Bone marrow (tissue), 2 donors: Measurements from ENCODE around the gene GPRC5D.

Experiments
- DNase-seq, 2 donors: peaks; one replicate each; lab custom pipeline; 2025; lab: John Stamatoyannopoulos, UW

Gene GPRC5D

GRCh38 chr12:12936983-12937491, 14.9 kb downstream of the GPRC5D start:
- no peak for DNase-seq

DNA sequence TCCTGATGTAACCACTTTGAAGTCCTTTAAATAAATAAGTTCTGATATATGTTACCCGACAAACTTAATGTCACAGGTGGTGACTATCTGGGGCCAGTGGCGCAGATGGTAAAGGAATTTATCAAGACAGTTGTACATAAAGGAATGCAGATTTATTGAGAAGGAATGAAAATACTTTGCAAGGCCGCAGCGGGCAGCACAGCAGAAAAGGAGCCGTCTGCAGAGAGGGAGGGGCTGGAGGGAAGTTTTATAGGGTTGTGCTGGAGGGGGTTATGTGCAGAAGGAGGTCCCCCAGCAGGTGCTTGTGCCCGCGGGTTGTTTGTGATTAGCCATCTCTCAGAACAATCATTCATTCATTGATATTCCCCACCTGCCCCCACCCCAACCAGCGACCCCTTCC, 17.4 kb downstream of the GPRC5D start:
- no peak for DNase-seq

DNA sequence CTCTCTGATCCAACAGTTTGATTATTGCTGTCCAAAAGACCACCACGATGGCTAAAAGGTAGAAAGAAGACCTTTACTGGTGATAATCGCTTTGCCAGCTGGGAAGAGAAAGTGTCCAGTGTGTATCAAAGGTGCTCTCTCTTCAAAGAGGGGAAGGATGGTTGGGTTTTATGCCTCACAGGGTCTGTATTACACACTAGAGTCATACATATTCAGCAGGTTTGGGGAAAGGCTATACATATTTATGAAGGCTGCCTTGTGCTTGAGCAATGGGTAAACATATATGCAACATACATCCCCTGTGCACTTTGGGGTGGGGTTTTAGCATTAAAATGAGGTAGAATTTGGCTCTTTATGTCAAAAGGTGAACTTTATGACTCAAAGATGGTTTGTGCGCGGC, 18.2 kb downstream of the GPRC5D start:
- no peak for DNase-seq

DNA sequence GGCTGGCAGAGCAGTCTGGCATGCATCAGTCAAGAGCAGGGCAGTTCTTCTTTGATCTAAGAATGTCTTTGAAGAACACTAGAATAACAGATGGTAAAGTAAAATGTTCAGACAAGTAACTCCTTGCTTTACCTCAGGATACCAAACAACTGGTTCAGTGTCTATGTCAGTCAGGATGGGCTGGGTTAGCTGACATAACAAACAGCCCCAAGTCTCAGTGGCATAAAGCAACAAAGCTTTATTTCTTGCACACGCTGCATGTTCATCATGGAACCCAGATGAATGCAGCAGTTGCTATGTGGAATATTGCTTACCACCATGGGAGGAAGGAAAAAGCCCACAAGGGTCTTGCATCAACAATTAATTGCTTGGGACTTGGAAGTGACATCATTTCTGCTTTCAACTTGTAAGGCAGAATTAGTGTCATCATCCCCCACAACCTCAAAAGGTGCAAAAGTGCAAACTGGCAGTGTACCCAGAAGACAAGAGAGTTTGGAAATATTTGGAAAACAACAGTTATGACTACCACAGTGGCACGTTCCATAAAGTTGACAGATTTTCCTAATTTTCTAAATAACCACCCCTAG, 21.2 kb downstream of the GPRC5D start:
- no peak for DNase-seq

DNA sequence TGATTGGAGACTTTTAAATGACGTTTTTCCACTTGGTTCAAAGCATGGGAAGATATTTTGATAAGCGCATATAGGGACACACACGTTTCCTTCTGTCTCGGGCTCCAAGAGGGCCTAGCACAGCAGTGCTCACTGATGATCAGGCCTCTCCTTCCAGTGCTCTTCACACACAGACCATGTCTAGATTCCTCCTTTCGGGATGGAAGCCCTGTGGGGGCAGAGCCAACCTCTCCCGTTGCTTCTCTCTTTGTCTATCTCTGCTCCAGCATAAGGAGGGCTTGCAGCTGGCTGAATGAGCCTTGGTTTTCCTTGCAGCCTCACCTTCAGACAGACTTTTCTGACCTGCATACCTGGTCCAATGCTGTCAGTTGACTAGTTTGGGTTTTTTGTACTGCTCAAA, 22.3 kb downstream of the GPRC5D start:
- no peak for DNase-seq

GRCh38 chr12:12927211-12928079, 24.5 kb downstream of the GPRC5D start:
- DNase-seq: no peak

DNA sequence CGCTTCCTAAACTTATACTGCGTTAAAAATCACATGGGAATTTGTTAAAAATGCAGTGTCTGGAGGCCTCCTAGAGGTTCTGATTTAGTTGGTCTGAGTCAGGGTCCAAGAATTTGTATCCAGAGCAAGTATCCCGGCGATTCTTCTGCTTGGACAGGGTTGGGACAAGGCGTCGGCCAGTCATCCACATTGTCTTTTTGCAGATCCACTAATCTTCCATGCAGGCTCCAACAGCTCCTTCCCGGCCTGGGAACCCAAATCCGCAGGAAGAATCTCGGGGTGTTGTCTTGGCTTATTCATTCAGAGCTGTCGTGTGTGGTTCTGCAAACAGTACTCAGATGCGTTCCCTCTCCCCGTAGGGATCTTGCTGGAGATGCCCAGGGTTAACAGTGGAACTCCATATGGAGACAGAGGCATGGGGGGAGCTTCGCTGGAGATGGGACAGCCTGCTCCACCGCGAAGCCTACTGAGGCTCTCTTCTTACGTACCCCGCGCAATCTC, 25.3 kb downstream of the GPRC5D start:
- no peak for DNase-seq

DNA sequence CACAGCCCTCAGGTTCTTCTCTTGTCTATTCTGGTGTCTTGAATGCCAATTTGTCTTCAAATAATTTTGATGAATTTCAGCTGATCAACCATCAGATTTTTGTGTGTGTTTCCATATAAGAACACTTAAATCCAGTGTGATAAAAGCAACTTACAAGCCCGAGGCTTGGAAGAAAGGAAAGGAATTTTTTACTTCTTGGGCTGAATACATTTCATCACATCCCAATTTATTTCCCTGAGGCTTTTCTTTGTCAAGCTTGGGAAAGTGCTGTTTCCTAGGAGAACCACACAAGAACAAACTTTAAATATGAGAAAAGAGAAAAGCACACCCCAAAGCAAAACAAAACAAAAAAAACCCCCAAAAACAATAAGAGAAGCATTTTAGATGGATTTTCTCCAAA, 26.6 kb downstream of the GPRC5D start:
- DNase-seq: no peak

DNA sequence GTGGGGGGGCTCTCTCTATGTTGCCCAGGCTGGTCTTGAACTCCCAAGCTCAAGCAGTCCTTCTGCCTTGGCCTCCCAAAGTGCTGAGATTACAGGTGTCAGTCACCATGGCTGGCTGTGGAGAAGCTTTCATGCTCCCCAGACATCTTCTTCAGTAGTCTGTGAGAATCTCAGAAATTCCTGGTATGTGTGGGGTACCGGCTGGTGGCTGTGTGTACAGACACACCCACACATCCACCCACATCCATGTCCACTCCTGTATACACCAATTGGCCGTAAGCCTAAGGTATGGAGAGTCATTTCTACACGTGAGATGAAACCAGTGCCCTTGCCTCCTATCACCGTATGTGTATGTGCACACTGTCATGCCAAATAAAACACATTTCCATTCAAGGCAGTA, 27.8 kb downstream of the GPRC5D start:
- DNase-seq: no peak

- no peak for DNase-seq
Observed at GRCh38 chr12:12922978-12923377, 29.0 kb downstream of the GPRC5D start.

- DNase-seq: no peak
Observed at GRCh38 chr12:12922191-12922616, 29.8 kb downstream of the GPRC5D start.

- no peak for DNase-seq
Observed at GRCh38 chr12:12919666-12920435, 32.1 kb downstream of the GPRC5D start.

- DNase-seq: no peak
Observed at GRCh38 chr12:12918781-12919389, 33.1 kb downstream of the GPRC5D start.

- no peak for DNase-seq
Observed at GRCh38 chr12:12917517-12917916, 34.5 kb downstream of the GPRC5D start.

- DNase-seq: peak; percentile 41 to 45
Observed at GRCh38 chr12:12916135-12916944, 35.6 kb downstream of the GPRC5D start.

- DNase-seq: no peak
Observed at GRCh38 chr12:12915656-12916055, 36.3 kb downstream of the GPRC5D start.

- DNase-seq: no peak
Observed at GRCh38 chr12:12912711-12913110, 39.3 kb downstream of the GPRC5D start.

DNA sequence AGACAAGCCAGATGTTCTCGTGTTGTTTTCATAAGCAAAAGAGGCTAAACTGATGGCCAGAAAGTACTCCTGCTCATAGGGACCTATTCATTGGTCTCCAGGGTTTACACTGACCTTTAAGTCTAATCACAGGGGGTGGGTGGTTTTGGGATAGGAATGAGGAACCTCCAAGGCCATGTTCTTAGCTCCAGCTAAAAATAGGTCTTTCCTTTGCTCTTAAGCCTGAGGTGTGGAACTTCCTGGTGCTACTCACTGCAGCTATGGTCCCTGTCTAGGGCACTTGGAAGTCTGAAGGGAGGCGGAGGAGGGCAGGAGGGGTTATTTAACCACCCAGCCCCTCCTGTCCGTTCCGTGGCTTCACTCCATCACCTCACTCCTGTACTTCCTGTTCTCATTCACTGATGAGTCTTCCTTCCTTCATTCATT, 42.0 kb downstream of the GPRC5D start:
- no peak for DNase-seq

GRCh38 chr12:12909228-12909994, 42.6 kb downstream of the GPRC5D start:
- peak in 1 of 2 donors; percentile 37 for DNase-seq

DNA sequence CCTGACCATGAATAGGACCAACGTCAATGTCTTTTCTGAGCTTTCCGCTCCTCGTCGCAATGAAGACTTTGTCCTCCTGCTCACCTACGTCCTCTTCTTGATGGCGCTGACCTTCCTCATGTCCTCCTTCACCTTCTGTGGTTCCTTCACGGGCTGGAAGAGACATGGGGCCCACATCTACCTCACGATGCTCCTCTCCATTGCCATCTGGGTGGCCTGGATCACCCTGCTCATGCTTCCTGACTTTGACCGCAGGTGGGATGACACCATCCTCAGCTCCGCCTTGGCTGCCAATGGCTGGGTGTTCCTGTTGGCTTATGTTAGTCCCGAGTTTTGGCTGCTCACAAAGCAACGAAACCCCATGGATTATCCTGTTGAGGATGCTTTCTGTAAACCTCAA, 43.3 kb downstream of the GPRC5D start:
- no peak for DNase-seq
